Mammary epithelial cell (primary cell): ENCODE measurements around the gene FARS2.

Experiments used
- CTCF ChIP-seq, 2 donors: IDR thresholded peaks in 1 of 2; conservative IDR thresholded peaks in 1 of 2; 2 replicates each; pipeline ENCODE4 v1.5.1; 2011 to 2012; ENCODE audit warnings: inconsistent platforms in 2 of 2, low read length in 2 of 2, mild to moderate bottlenecking in 2 of 2, control low read depth in 1 of 2, low read depth in 1 of 2; ENCODE audit not compliant: insufficient read depth in 1 of 2; ENCODE audit errors: extremely low read depth in 1 of 2
- EZH2 ChIP-seq: IDR thresholded peaks from 2 replicates; pipeline ENCODE4 v1.6.1; 2012; ENCODE audit warnings: low read length, inconsistent platforms, borderline replicate concordance

GRCh38 chr6:5567890-5568289 lies 306.6 kb downstream of the FARS2 start:
- TF ChIP-seq CTCF (conservative IDR thresholded peaks at IDR 0.05 in 1 of 2, IDR thresholded peaks at IDR 0.05 in 1 of 2; ENCODE audit: extremely low read depth in 1 of 2, insufficient read depth in 1 of 2, low read depth in 1 of 2, low read length in 2 of 2) (no peak), EZH2 (no peak)
